H9 (cell line): ENCODE measurements around the gene UGT2B28. TPM values are rescaled to one million over a fixed set of nuclear protein-coding genes. Genes with fewer than 3 reads are reported as not detected.
A peak's percentile ranks its signal among the peaks of the same experiment; 100 is the strongest.
"Not testable (repeated sequence)": the region's sequence is repeated elsewhere in the genome, so short reads cannot be mapped to it uniquely, and the experiment has no call there.

Experiments used
- DNase-seq: peaks from one replicate; pipeline ENCODE4 v3.0.0-alpha.2; 2017
- H2AFZ ChIP-seq: one replicate; pipeline ENCODE4 v1.6.1; 2013; ENCODE audit warnings: mild to moderate bottlenecking, low read length, control low read depth, moderate library complexity
- H2AK5ac ChIP-seq: 2 replicates; pipeline ENCODE4 v1.6.1; 2013; ENCODE audit warnings: low read length, control low read depth, mixed read lengths; ENCODE audit not compliant: insufficient read length
- H2BK120ac ChIP-seq: one replicate; pipeline ENCODE4 v1.6.1; 2013; ENCODE audit warnings: low read depth, mild to moderate bottlenecking, low read length, control low read depth, inconsistent platforms; ENCODE audit not compliant: poor library complexity, severe bottlenecking
- H2BK12ac ChIP-seq: 2 replicates; pipeline ENCODE4 v1.6.1; 2013; ENCODE audit warnings: low read length, control low read depth, mixed read lengths, low read depth; ENCODE audit not compliant: insufficient read length
- H2BK15ac ChIP-seq: 2 replicates; pipeline ENCODE4 v1.6.1; 2013; ENCODE audit warnings: low read depth, low read length, control low read depth
- H2BK20ac ChIP-seq: one replicate; pipeline ENCODE4 v1.6.1; 2013; ENCODE audit warnings: low read depth, mild to moderate bottlenecking, low read length, control low read depth, inconsistent platforms; ENCODE audit not compliant: poor library complexity, severe bottlenecking
- H2BK5ac ChIP-seq: 2 replicates; pipeline ENCODE4 v1.6.1; 2013; ENCODE audit warnings: low read length, control low read depth, mixed read lengths; ENCODE audit not compliant: insufficient read length
- H3K14ac ChIP-seq: 2 replicates; pipeline ENCODE4 v1.6.1; 2013; ENCODE audit warnings: low read length, control low read depth; ENCODE audit not compliant: insufficient read depth
- H3K18ac ChIP-seq: 2 replicates; pipeline ENCODE4 v1.6.1; 2013; ENCODE audit warnings: low read depth, mild to moderate bottlenecking, mixed read lengths, low read length, control low read depth; ENCODE audit not compliant: insufficient read length
- H3K23ac ChIP-seq: 2 replicates; pipeline ENCODE4 v1.6.1; 2013; ENCODE audit warnings: low read length, control low read depth, mixed read lengths, low read depth; ENCODE audit not compliant: insufficient read length
- H3K23me2 ChIP-seq: 2 replicates; pipeline ENCODE4 v1.6.1; 2013; ENCODE audit warnings: low read depth, mild to moderate bottlenecking, mixed read lengths, low read length, control low read depth; ENCODE audit not compliant: insufficient read length, poor library complexity, severe bottlenecking
- H3K27ac ChIP-seq: 2 replicates; pipeline ENCODE4 v1.5.1; 2013; ENCODE audit warnings: low read length, control low read depth, mixed read lengths, low read depth; ENCODE audit not compliant: insufficient read length
- H3K27me3 ChIP-seq: 2 replicates; pipeline ENCODE4 v1.6.1; 2013; ENCODE audit warnings: low read length, control low read depth, inconsistent platforms; ENCODE audit not compliant: insufficient read depth
- H3K4ac ChIP-seq: 2 replicates; pipeline ENCODE4 v1.6.1; 2013; ENCODE audit warnings: low read depth, mild to moderate bottlenecking, control low read depth, inconsistent platforms, low read length, moderate library complexity
- H3K4me1 ChIP-seq: 2 replicates; pipeline ENCODE4 v1.6.1; 2013; ENCODE audit warnings: low read length, control low read depth, inconsistent platforms; ENCODE audit not compliant: insufficient read depth
- H3K4me2 ChIP-seq: 2 replicates; pipeline ENCODE4 v1.6.1; 2013; ENCODE audit warnings: low read length, control low read depth, mixed read lengths; ENCODE audit not compliant: insufficient read length, insufficient read depth
- H3K56ac ChIP-seq: 2 replicates; pipeline ENCODE4 v1.6.1; 2013; ENCODE audit warnings: low read depth, mild to moderate bottlenecking, mixed read lengths, low read length, control low read depth; ENCODE audit not compliant: insufficient read length
- H3K79me1 ChIP-seq: 2 replicates; pipeline ENCODE4 v1.6.1; 2013; ENCODE audit warnings: low read depth, mild to moderate bottlenecking, moderate library complexity, low read length, control low read depth, inconsistent platforms; ENCODE audit not compliant: insufficient read depth, poor library complexity, severe bottlenecking
- H3K79me2 ChIP-seq: 2 replicates; pipeline ENCODE4 v1.6.1; 2013; ENCODE audit warnings: low read length, control low read depth, inconsistent platforms; ENCODE audit not compliant: insufficient read depth
- H3K9ac ChIP-seq: 2 replicates; pipeline ENCODE4 v1.6.1; 2013; ENCODE audit warnings: low read length, control low read depth, mixed read lengths; ENCODE audit not compliant: insufficient read length; ENCODE audit errors: extremely low read depth
- H3K9me3 ChIP-seq: one replicate; pipeline ENCODE4 v1.6.1; 2013; ENCODE audit warnings: low read depth, low read length, inconsistent platforms; ENCODE audit not compliant: control insufficient read depth
- H3T11ph ChIP-seq: one replicate; pipeline ENCODE4 v1.6.1; 2013; ENCODE audit warnings: mild to moderate bottlenecking, low read length, control low read depth, inconsistent platforms
- H4K20me1 ChIP-seq: one replicate; pipeline ENCODE4 v1.6.1; 2013; ENCODE audit not compliant: control insufficient read depth, insufficient read length, insufficient read depth
- H4K5ac ChIP-seq: 2 replicates; pipeline ENCODE4 v1.6.1; 2013; ENCODE audit warnings: low read depth, mild to moderate bottlenecking, mixed read lengths, low read length, control low read depth; ENCODE audit not compliant: insufficient read length
- H4K8ac ChIP-seq: replicated peaks from 2 replicates; pipeline ENCODE4 v1.6.1; 2013; ENCODE audit warnings: low read length, control low read depth, mixed read lengths, low read depth; ENCODE audit not compliant: insufficient read length
- H4K91ac ChIP-seq: 2 replicates; pipeline ENCODE4 v1.6.1; 2013; ENCODE audit warnings: low read depth, mild to moderate bottlenecking, moderate library complexity, mixed read lengths, low read length, control low read depth; ENCODE audit not compliant: insufficient read length
- H3K27ac Mint-ChIP-seq, 3 experiments: 2 replicates in 2 of 3; 3 replicates in 1 of 3; pipeline ENCODE4 v1.8.0; 2020 to 2021; ENCODE audit warnings: mixed read lengths in 3 of 3, mild to moderate bottlenecking in 1 of 3, moderate library complexity in 1 of 3
- H3K27me3 Mint-ChIP-seq: 2 replicates; pipeline ENCODE4 v1.8.0; 2021; ENCODE audit warnings: low read depth, mild to moderate bottlenecking, moderate library complexity, mixed read lengths
- H3K36me3 Mint-ChIP-seq, 3 experiments: 2 replicates in 2 of 3; 3 replicates in 1 of 3; pipeline ENCODE4 v1.8.0; 2020 to 2021; ENCODE audit warnings: low read depth in 3 of 3, mixed read lengths in 3 of 3; ENCODE audit not compliant: insufficient read depth in 1 of 3
- H3K4me1 Mint-ChIP-seq, 2 experiments: 2 replicates each; pipeline ENCODE4 v1.8.0; 2020; ENCODE audit warnings: mixed read lengths in 2 of 2
- H3K4me3 Mint-ChIP-seq, 2 experiments: 2 replicates in 1 of 2; 3 replicates in 1 of 2; pipeline ENCODE4 v1.8.0; 2020 to 2021; ENCODE audit warnings: mild to moderate bottlenecking in 2 of 2, mixed read lengths in 2 of 2, moderate library complexity in 1 of 2
- H3K9me3 Mint-ChIP-seq, 2 experiments: 2 replicates in 1 of 2; 3 replicates in 1 of 2; pipeline ENCODE4 v1.8.0; 2020; ENCODE audit warnings: mild to moderate bottlenecking in 2 of 2, mixed read lengths in 2 of 2, moderate library complexity in 1 of 2
- WGBS: extraction: QIAGEN DNeasy Blood & Tissue Kit; methylation state at CpG from one replicate; pipeline ENCODE4 v1.1.7; 2013; ENCODE audit warnings: missing lambda C conversion rate, low lambda C conversion rate, mixed read lengths; ENCODE audit not compliant: insufficient read length; ENCODE audit errors: extremely low coverage; 5-methylcytosine and 5-hydroxymethylcytosine counted together
- total RNA-seq: library from RNA; stranded (reverse); gene quantifications from 2 replicates; pipeline ENCODE4 v1.2.1, GENCODE V29; 2021
- TF ChIP-seq, protein P1 (sequence below): fragments of 200-600 bp; sonication (generic); conservative IDR thresholded peaks from 3 replicates; pipeline ENCODE4 v1.8.0; 2021; ENCODE audit warnings: antibody characterized with exemption, mild to moderate bottlenecking

Gene UGT2B28
- total RNA-seq, 1 experiment from 2014 or later = not detected

DNA sequence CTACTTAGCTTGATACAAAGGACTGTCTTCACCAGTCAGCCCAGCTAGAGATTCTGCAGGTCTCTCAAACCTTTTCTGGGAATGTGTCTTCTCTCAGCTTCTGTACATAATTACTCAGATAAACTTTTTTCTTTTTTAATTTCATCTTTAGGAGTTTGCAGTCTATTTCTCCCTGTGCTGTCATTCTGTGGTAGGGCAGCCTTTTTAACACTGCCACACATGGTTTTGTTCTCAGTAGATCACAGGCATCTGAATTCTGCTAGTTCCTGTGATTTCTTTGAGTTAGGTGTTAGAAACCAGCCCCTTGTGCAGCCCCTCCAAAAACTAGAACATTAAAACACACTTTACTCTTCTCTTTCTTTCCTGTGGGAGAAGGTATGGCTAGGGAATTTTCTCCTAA is 55.2 kb downstream of the UGT2B28 start:
- H4K91ac ChIP-seq, H4K20me1 ChIP-seq, H3K79me1 ChIP-seq, H3K9me3 ChIP-seq, H3K56ac ChIP-seq, H2BK120ac ChIP-seq, H3K27ac ChIP-seq, H3K9me3 Mint-ChIP-seq, DNase-seq, H3K4me1 ChIP-seq, H3K4ac ChIP-seq, H3K27ac Mint-ChIP-seq, H3T11ph ChIP-seq, H2AFZ ChIP-seq, H3K27me3 Mint-ChIP-seq, H3K23me2 ChIP-seq, H3K79me2 ChIP-seq, H4K8ac ChIP-seq, H2BK20ac ChIP-seq, H3K23ac ChIP-seq, H2BK15ac ChIP-seq, H4K5ac ChIP-seq, H3K18ac ChIP-seq, H2BK12ac ChIP-seq, H2BK5ac ChIP-seq, H3K4me3 Mint-ChIP-seq, H3K4me2 ChIP-seq, H3K4me1 Mint-ChIP-seq, H2AK5ac ChIP-seq, H3K9ac ChIP-seq, H3K14ac ChIP-seq, H3K27me3 ChIP-seq, H3K36me3 Mint-ChIP-seq: not testable (repeated sequence)
- TF ChIP-seq, protein P1, sequence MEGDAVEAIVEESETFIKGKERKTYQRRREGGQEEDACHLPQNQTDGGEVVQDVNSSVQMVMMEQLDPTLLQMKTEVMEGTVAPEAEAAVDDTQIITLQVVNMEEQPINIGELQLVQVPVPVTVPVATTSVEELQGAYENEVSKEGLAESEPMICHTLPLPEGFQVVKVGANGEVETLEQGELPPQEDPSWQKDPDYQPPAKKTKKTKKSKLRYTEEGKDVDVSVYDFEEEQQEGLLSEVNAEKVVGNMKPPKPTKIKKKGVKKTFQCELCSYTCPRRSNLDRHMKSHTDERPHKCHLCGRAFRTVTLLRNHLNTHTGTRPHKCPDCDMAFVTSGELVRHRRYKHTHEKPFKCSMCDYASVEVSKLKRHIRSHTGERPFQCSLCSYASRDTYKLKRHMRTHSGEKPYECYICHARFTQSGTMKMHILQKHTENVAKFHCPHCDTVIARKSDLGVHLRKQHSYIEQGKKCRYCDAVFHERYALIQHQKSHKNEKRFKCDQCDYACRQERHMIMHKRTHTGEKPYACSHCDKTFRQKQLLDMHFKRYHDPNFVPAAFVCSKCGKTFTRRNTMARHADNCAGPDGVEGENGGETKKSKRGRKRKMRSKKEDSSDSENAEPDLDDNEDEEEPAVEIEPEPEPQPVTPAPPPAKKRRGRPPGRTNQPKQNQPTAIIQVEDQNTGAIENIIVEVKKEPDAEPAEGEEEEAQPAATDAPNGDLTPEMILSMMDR = peak; percentile 46

DNA sequence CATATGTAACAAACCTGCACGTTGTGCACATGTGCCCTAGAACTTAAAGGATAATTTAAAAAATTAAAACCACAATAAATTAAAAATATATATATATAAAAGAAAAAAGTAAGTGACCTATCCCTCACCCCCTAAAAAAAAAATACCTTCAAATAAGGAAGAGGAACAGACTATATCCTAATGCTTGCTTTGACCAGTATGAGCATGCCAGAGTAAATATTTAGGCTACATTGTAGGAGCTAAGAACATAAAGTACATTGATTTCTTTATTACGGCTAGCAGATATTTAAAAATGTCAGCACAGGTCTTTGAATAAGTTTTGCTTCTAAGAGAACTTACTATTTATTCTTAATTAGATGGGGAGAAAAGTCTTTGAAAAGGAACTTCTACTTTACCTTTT is 62.8 kb downstream of the UGT2B28 start:
- not testable (repeated sequence) for H2BK12ac ChIP-seq, H2AK5ac ChIP-seq, H3K14ac ChIP-seq, H3K23me2 ChIP-seq, H3K4me3 Mint-ChIP-seq, H2AFZ ChIP-seq, H2BK15ac ChIP-seq, H3K79me1 ChIP-seq, H3K23ac ChIP-seq, H3K4me1 ChIP-seq, H4K5ac ChIP-seq, H2BK20ac ChIP-seq, H4K91ac ChIP-seq, H3K9me3 ChIP-seq, H2BK120ac ChIP-seq, H3K4me1 Mint-ChIP-seq, H3K18ac ChIP-seq, H3K9ac ChIP-seq, H3T11ph ChIP-seq, H3K9me3 Mint-ChIP-seq, H4K20me1 ChIP-seq, H3K56ac ChIP-seq, H3K36me3 Mint-ChIP-seq, H4K8ac ChIP-seq, H3K27me3 Mint-ChIP-seq, H3K79me2 ChIP-seq, H3K27ac ChIP-seq, H3K27ac Mint-ChIP-seq, H2BK5ac ChIP-seq, DNase-seq, H3K4me2 ChIP-seq, H3K4ac ChIP-seq, H3K27me3 ChIP-seq
- WGBS = no CpG with 5 or more reads among the region's 2 CpGs
